Activated T-helper 1 cell treated with anti-CD3 and anti-CD28 coated beads, Interleukin-2, amount 50 U/mL, for 16 hours (primary cell): Measurements from ENCODE around the gene IQSEC1.
"Not testable (repeated sequence)": the region's sequence is repeated elsewhere in the genome, so short reads cannot be mapped to it uniquely, and the experiment has no call there.

Source experiments
- DNase-seq, 2 donors: peaks; one replicate each; pipeline ENCODE4 v3.0.0-alpha.2; 2020; ENCODE audit warnings: low read depth in 1 of 2, low spot score in 1 of 2

The IQSEC1 gene

DNA sequence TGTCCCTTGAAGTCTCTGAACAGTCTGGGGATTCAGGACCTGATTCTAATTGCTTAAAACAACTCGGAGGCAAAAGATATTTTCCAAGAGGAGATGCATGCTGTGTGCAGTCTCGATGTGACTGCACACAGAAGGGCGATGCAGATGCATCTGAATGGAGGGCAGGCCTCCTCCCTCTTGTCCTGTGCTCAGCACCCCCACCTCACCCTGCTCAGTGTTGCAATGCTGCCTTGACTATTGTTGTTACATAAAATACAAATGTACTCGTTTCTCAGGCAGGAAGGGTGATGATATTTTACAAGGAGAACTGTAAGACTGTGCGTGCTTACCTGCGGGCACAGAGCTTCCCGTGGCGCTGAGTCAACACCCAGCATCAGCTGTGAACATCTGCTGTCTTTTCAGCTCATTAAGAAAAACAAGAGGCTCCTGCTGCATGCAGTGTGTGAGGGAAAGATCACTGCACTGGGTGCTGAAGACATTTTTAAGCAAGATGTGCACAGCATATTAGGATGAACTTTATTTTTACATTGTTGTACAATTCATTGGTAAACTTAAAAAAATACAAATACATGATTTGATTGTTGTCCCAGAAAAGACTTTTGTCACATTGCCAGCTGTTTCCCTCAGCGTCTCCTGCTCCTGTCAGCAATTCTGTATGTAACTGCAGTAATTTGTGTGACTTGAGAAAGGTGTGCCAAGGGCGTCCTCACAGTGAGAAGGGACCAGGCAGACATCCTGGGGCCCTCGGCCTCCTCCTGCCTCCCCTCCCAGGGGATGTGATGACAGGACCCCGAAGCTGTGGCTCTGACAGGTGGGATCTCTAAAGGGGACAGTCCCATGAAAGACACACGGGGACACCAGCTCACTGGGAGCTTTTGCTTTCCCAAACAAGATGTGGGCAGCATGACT, 175.6 kb downstream of the IQSEC1 start:
- DNase-seq = no peak

DNA sequence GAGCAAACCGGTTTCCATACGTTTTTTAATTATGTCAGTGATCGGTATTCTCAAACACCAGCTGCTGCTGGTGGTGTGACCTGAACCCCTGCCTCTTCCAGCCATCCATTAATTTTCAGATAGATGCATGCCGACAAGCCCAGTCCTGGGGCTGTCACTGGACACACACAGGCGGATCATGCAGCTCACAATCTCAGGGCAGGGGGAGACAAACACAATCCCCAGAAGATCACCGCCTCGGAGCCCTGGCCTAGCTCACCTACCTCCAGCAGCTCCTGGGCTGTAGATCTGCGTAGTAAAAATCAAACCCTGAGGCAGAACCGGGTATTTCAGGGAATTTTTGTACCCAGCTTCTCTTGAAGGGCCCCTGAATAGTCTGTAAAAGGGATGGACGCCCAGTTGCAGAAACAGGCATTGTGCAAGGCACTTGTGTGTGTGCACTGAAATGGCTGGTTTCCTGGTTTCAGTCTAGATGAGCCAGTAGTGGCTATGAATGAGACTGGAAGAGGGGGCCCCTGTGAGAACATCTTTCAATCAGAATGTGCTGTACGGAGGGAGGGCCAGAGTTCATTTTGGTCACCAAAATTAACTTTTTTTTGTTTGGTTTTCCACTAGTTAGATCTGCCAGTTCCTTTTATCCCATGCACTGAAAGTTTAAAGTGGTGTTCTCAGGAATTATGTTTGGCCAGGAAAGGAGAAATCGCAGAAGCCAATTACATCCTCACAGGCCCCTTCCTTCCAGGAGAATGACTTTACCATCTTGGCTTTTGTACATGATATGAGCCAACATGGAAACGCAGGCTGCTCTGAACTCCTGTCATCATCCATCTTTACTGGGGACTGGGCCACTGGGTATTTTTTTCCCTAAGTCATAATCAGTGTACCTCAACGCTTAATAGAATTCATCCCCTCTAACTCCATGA, 176.9 kb downstream of the IQSEC1 start:
- DNase-seq = no peak

- no peak for DNase-seq
Observed at GRCh38 chr3:12895391-12896062, 177.7 kb downstream of the IQSEC1 start.

GRCh38 chr3:12894629-12895028, 178.6 kb downstream of the IQSEC1 start:
- no peak for DNase-seq

- DNase-seq = no peak
Observed at GRCh38 chr3:12893852-12894251, 179.4 kb downstream of the IQSEC1 start.

GRCh38 chr3:12893247-12893646, 180.0 kb downstream of the IQSEC1 start:
- no peak for DNase-seq

- DNase-seq = no peak
Observed at GRCh38 chr3:12892840-12893189, 180.4 kb downstream of the IQSEC1 start.

- no peak for DNase-seq
Observed at GRCh38 chr3:12891985-12892839, 181.0 kb downstream of the IQSEC1 start.

DNA sequence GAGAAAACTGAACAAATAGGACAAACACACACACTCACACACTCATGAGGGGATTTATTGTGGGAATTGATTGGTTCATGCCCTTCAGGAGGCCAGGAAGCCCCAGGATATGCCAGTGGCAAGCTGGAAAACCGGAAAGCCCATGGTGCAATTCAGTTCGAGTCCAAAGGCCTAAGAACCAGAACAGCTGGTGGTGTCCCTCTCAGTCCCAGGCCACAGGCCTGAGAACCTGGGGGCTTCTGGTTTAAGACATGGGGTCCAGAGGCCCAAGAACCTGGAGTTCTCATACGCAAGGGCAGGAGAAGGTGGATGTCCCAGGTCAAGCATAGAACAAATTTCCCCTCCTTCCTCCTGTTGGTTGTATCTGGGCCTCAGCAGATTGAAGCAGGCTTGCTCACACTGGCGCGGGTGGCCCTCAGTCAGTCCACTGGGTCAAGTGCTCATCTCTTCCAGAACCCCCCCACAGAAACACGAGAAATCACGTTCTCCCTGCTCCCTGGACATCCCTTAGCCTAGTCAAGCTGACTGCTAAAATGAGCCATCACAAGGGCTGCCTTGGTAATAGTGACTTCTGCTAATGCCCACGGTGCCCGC, 181.7 kb downstream of the IQSEC1 start:
- DNase-seq = no peak

- DNase-seq = no peak
Observed at GRCh38 chr3:12890610-12891390, 182.4 kb downstream of the IQSEC1 start.

DNA sequence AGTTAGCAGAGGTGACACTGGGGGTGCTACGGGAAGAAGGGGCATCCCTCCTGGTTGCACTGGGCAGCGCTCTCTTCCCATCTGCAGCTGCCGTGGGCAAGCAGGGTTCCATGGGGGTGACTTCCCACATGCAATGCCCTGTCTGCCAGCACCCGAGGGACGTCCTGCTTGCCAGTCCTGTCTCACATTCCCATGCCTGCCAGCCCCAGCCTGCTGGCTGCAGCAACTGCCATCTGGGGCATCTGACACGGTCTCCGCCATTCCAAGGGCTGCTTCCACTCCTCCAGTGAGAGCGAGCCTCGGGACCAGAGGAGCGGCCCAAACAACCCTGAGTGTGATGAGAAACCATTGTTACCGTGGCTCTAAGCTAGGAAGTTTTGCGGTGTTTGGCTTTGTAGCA, 186.5 kb downstream of the IQSEC1 start:
- no peak for DNase-seq

DNA sequence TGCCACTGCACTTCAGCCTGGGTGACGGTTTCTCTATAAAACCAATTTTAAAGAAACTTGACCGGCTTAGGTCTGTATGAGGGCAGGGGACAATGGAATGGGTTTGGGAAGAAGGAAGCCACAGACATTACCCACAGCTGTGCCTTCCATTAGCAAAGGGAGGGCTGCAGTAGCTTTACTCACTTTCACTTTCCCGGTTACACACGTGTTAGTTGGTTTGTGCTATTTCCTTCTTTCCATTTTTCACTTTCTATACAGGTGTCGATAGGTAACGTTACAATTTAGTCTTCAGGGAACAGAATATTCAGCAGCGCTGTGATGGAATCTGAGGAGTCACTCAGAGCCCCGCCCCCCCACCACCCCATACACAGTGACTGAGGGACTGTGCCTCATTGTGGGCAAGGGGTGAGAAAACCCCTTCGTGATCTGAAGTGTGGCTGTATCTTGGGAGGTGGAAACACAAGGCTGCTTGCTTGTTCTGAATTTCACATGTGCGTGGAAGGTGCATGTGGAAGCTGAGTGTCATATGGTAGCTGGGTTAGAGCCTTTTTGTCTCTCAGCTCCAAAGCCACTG, 187.0 kb downstream of the IQSEC1 start:
- no peak for DNase-seq

DNA sequence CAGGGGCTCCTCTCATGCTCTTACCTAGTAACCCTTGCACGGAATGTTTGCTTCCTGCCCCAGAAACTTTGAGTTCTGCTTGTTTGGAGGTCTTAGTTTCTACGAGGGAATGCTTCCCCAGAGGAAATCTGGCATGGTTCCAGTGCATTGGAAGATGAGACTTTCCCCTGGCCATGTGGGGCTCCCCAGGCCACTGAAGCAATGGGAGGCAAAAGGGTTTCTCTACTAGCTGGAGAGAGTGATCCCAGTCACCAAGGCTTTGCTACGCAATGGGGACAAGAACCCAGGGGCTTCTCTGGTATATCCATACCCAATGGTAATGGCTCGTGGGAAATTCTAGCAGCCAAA, 187.7 kb downstream of the IQSEC1 start:
- no peak for DNase-seq

- no peak for DNase-seq
Observed at GRCh38 chr3:12884790-12885582, 188.2 kb downstream of the IQSEC1 start.

GRCh38 chr3:12884186-12884680, 189.0 kb downstream of the IQSEC1 start:
- DNase-seq = no peak

DNA sequence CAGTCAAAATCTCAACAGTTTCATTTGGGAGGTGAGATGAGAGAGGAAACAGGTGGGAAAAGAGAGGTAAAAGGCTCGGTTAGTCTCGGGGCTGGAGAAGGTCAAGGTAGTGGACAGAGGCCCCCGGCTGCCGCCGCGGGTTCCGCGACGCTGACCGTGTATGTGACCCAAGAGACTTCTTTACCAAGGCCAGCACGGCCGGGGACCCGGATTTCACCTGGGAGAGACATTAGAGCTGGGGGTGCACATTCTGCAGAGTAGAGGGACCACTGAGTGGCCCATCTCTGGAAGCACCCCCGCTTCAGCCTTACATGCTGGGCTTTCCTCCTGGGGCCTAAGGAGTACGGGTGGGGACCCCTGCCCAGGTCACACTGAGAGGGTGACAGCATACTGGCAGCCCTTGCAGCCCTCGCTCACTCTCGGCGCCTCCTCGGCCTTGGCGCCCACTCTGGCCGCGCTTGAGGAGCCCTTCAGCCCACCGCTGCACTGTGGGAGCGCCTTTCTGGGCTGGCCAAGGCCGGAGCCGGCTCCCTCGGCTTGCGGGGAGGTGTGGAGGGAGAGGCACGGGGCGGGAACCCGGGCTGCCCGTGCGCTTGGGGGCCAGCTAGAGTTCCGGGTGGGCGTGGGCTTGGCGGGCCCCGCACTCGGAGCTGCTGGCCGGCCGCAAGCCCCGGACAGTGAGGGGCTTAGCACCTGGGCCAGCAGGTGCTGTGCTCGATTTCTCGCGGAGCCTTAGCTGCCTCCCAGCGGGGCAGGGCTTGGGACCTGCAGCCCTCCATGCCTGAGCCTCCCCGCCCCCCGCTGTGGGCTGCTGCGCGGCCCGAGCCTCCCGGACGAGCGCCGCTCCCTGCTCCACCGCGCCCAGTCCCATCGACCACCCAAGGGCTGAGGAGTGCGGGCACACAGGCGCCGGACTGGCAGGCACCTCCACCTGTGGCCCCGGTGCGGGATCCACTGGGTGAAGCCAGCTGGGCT, 190.6 kb downstream of the IQSEC1 start:
- no peak for DNase-seq

GRCh38 chr3:12881858-12882257, 191.4 kb downstream of the IQSEC1 start:
- not testable (repeated sequence) for DNase-seq
